WTC11 (cell line): ENCODE data around the gene MBP. TPM values are rescaled to one million over a fixed set of nuclear protein-coding genes. Genes with fewer than 3 reads are reported as not detected.

Source experiments
- ATAC-seq: fragments of 200-7000 bp; cut with Tn5 transposase; 2 replicates; pipeline ENCODE4 v1.10.0; 2021; ENCODE audit warnings: mild to moderate bottlenecking, moderate library complexity
- CTCF ChIA-PET: fragments of 300-600 bp; sonication (Branson Sonifier 250); formaldehyde crosslinking; loops from one replicate; lab custom pipeline; 2021; ENCODE audit warnings: antibody characterized with exemption; lab: Charles Lee
- POLR2A ChIA-PET: fragments of 350-600 bp; sonication (Branson Sonifier 250); formaldehyde crosslinking; loops from one replicate; lab custom pipeline; 2021; ENCODE audit warnings: antibody characterized with exemption; lab: Charles Lee
- DNase-seq: peaks from one replicate; pipeline ENCODE4 v3.0.0; 2021; ENCODE audit warnings: low spot score
- H3K27ac Mint-ChIP-seq: 2 replicates; pipeline ENCODE4 v1.8.0; 2021; ENCODE audit warnings: mixed read lengths
- H3K27me3 Mint-ChIP-seq: 2 replicates; pipeline ENCODE4 v1.8.0; 2021; ENCODE audit warnings: low read depth, mild to moderate bottlenecking, moderate library complexity, mixed read lengths
- H3K36me3 Mint-ChIP-seq: 2 replicates; pipeline ENCODE4 v1.8.0; 2021; ENCODE audit warnings: mixed read lengths
- H3K4me1 Mint-ChIP-seq: 2 replicates; pipeline ENCODE4 v1.8.0; 2022; ENCODE audit warnings: mixed read lengths
- H3K4me3 Mint-ChIP-seq: 2 replicates; pipeline ENCODE4 v1.8.0; 2021; ENCODE audit warnings: mild to moderate bottlenecking, moderate library complexity, mixed read lengths
- H3K9me3 Mint-ChIP-seq: 2 replicates; pipeline ENCODE4 v1.8.0; 2021; ENCODE audit warnings: mixed read lengths
- ATF6 ChIP-seq: sonication (generic); formaldehyde crosslinking; IDR thresholded peaks from 2 replicates; pipeline ENCODE4 v1.8.1; 2023; ENCODE audit warnings: mild to moderate bottlenecking, missing genetic modification reagents
- CBFB ChIP-seq: sonication (generic); formaldehyde crosslinking; IDR thresholded peaks from 2 replicates; pipeline ENCODE4 v1.8.1; 2022; ENCODE audit warnings: mild to moderate bottlenecking, low read depth, missing genetic modification reagents
- CREB1 ChIP-seq: sonication (generic); formaldehyde crosslinking; IDR thresholded peaks from 2 replicates; pipeline ENCODE4 v1.8.0; 2023; ENCODE audit warnings: mild to moderate bottlenecking, missing genetic modification reagents
- E2F1 ChIP-seq: sonication (generic); formaldehyde crosslinking; IDR thresholded peaks from 2 replicates; pipeline ENCODE4 v1.8.0; 2022; ENCODE audit warnings: mild to moderate bottlenecking, missing genetic modification reagents
- ETV6 ChIP-seq: sonication (generic); formaldehyde crosslinking; IDR thresholded peaks from 2 replicates; pipeline ENCODE4 v1.8.1; 2022; ENCODE audit warnings: mild to moderate bottlenecking, missing genetic modification reagents
- FOXK1 ChIP-seq: sonication (generic); formaldehyde crosslinking; IDR thresholded peaks from 2 replicates; pipeline ENCODE4 v1.8.0; 2022; ENCODE audit warnings: mild to moderate bottlenecking, moderate library complexity, missing genetic modification reagents
- FOXP1 ChIP-seq: sonication (generic); formaldehyde crosslinking; IDR thresholded peaks from 2 replicates; pipeline ENCODE4 v1.8.0; 2022; ENCODE audit warnings: missing genetic modification reagents, mild to moderate bottlenecking, moderate library complexity, borderline replicate concordance
- FOXP4 ChIP-seq: sonication (generic); formaldehyde crosslinking; IDR thresholded peaks from 2 replicates; pipeline ENCODE4 v1.8.0; 2022; ENCODE audit warnings: mild to moderate bottlenecking, missing genetic modification reagents
- IRF1 ChIP-seq: sonication (generic); formaldehyde crosslinking; IDR thresholded peaks from 2 replicates; pipeline ENCODE4 v1.8.0; 2023; ENCODE audit warnings: missing genetic modification reagents
- IRF2 ChIP-seq: sonication (generic); formaldehyde crosslinking; IDR thresholded peaks from 2 replicates; pipeline ENCODE4 v1.8.0; 2022; ENCODE audit warnings: low read depth, missing genetic modification reagents, borderline replicate concordance
- KAT7 ChIP-seq: sonication (generic); formaldehyde crosslinking; IDR thresholded peaks from 2 replicates; pipeline ENCODE4 v1.8.1; 2023; ENCODE audit warnings: missing genetic modification reagents, mild to moderate bottlenecking, borderline replicate concordance
- MYBL2 ChIP-seq: sonication (generic); formaldehyde crosslinking; IDR thresholded peaks from 2 replicates; pipeline ENCODE4 v1.8.1; 2023; ENCODE audit warnings: mild to moderate bottlenecking, moderate library complexity, missing genetic modification reagents
- NFE2L1 ChIP-seq: sonication (generic); formaldehyde crosslinking; IDR thresholded peaks from 2 replicates; pipeline ENCODE4 v1.8.1; 2023; ENCODE audit warnings: missing genetic modification reagents
- NFYB ChIP-seq: sonication (generic); formaldehyde crosslinking; conservative IDR thresholded peaks from 2 replicates; pipeline ENCODE4 v1.8.0; 2022; ENCODE audit warnings: low read depth, missing genetic modification reagents
- NR2C2 ChIP-seq: sonication (generic); formaldehyde crosslinking; IDR thresholded peaks from 2 replicates; pipeline ENCODE4 v1.8.0; 2022; ENCODE audit warnings: mild to moderate bottlenecking, missing genetic modification reagents
- OVOL2 ChIP-seq: fragments of 250-450 bp; sonication (Bioruptor Pico); IDR thresholded peaks from 2 replicates; pipeline ENCODE4 v1.9.0; 2021; ENCODE audit warnings: mild to moderate bottlenecking, borderline replicate concordance
- PRRX2 ChIP-seq: fragments of 250-450 bp; sonication (Bioruptor Pico); IDR thresholded peaks from 2 replicates; pipeline ENCODE4 v1.8.0; 2021; ENCODE audit warnings: mild to moderate bottlenecking
- RORB ChIP-seq: fragments of 250-450 bp; sonication (Bioruptor Pico); IDR thresholded peaks from 2 replicates; pipeline ENCODE4 v1.9.0; 2021; ENCODE audit warnings: mild to moderate bottlenecking
- SMAD4 ChIP-seq: sonication (generic); formaldehyde crosslinking; IDR thresholded peaks from 2 replicates; pipeline ENCODE4 v1.8.0; 2022; ENCODE audit warnings: mild to moderate bottlenecking, missing genetic modification reagents
- TEAD4 ChIP-seq: sonication (generic); formaldehyde crosslinking; IDR thresholded peaks from 2 replicates; pipeline ENCODE4 v1.8.0; 2022; ENCODE audit warnings: mild to moderate bottlenecking, missing genetic modification reagents
- ZNF423 ChIP-seq: fragments of 250-450 bp; sonication (Bioruptor Pico); IDR thresholded peaks from 2 replicates; pipeline ENCODE4 v2.1.2; 2022; ENCODE audit warnings: mild to moderate bottlenecking, moderate library complexity
- ZNF671 ChIP-seq: fragments of 250-450 bp; sonication (Bioruptor Pico); IDR thresholded peaks from 2 replicates; pipeline ENCODE4 v1.8.0; 2021; ENCODE audit warnings: mild to moderate bottlenecking
- total RNA-seq: library from RNA; stranded (reverse); gene quantifications from 3 replicates; pipeline ENCODE4 v1.2.3, GENCODE V29; 2021
- TF ChIP-seq, protein P1 (sequence below): sonication (generic); formaldehyde crosslinking; conservative IDR thresholded peaks from 2 replicates; pipeline ENCODE4 v1.8.1; 2022; ENCODE audit warnings: mild to moderate bottlenecking, missing genetic modification reagents
- TF ChIP-seq, protein P2 (sequence below): fragments of 250-450 bp; sonication (Bioruptor Pico); IDR thresholded peaks from 2 replicates; pipeline ENCODE4 v1.9.0; 2021; ENCODE audit warnings: moderate library complexity, mild to moderate bottlenecking, inconsistent platforms, borderline replicate concordance
- TF ChIP-seq, protein P3 (sequence below): sonication (generic); formaldehyde crosslinking; conservative IDR thresholded peaks from 2 replicates; pipeline ENCODE4 v1.8.1; 2023; ENCODE audit warnings: mild to moderate bottlenecking, low read depth, missing genetic modification reagents, moderate library complexity

Gene MBP
- total RNA-seq, 1 experiment from 2014 or later: 19.6 TPM

DNA sequence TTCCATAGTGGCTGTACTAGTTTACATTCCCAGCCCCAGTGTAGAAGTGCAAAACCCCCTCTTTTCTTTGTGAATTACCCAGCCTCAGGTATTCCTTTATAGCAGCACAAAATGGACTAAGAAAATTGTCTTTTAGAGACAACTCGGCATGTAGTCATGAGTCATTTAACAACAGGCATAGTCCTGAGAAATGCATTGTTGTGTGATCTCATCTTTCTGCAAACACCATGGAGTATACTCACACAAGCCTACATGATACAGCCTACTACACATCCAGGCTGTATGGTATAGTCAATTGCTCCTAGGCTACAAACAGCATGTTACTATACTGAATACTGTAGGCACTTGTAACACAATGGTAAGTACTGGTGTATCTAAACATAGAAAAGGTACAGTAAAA lies 44.4 kb upstream of the MBP start:
- no peaks in the 10 kb centered on the region for H3K4me1 Mint-ChIP-seq
- H3K27ac Mint-ChIP-seq: no peak overlapping the region
- no peaks in the 10 kb centered on the region for H3K36me3 Mint-ChIP-seq
- TF ChIP-seq IRF1: no peak
- no peak for TF ChIP-seq KAT7 (CRISPR knock-in tag)
- no peak for TF ChIP-seq PRRX2
- no peak for TF ChIP-seq ZNF423
- no peak for TF ChIP-seq MYBL2
- no peak for TF ChIP-seq NFYB (CRISPR knock-in tag)
- TF ChIP-seq E2F1: no peak
- no peak for TF ChIP-seq FOXP1 (CRISPR knock-in tag)
- TF ChIP-seq SMAD4 (CRISPR knock-in tag): no peak
- TF ChIP-seq NFE2L1: no peak
- TF ChIP-seq ZNF671 (CRISPR knock-in tag): no peak
- no peak for TF ChIP-seq ATF6 (CRISPR knock-in tag)
- TF ChIP-seq IRF2 (CRISPR knock-in tag): no peak
- no peak for TF ChIP-seq FOXP4 (CRISPR knock-in tag)
- no peak for TF ChIP-seq OVOL2 (CRISPR knock-in tag)
- no peaks in the 10 kb centered on the region for H3K27me3 Mint-ChIP-seq
- no peak for ATAC-seq
- DNase-seq: no peak
- no peak overlapping the region for H3K4me3 Mint-ChIP-seq
- H3K9me3 Mint-ChIP-seq: no peaks in the 10 kb centered on the region
- POLR2A ChIA-PET: no interaction called here
- CTCF ChIA-PET: no interaction called here

DNA sequence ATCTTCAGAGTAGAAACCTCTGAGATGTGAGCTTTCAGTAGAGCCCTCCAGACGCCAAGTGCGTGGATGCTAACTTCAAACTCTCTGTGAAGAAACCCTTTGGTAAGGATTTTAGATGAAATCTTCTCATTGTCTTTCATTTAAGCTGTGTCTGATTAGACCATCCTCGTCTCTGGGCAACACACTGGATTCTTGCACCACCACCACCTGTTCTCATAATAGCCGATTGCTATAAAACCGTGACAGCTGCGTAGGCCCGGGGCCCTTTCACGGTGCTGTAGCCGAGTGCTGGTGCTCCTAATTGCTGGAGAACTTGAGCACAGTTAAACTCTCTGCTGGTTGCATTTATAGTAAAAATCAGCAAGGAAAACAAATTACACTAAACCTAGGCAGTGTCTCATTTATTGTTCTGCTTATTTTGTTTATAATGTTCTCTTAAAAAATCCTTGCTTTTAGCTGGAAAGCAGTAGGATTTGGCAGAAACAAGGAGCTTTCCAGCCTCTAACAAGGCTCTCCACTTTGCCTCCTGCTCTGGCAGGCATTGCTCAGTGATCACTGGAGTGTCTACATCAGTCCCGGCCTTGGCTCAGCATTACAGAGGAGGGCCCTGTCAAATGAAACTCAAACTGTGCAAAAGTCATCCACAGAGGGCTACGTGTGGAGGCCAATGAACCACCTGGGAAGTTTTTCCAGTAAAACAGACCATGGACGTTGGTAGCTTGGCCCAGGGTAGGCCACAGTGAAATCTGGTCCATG lies 40.9 kb upstream of the MBP start:
- ATAC-seq (no peak), DNase-seq (no peak)
- Mint-ChIP-seq H3K4me1 (peaks cover 7% of the 10 kb centered on the region), H3K27me3 (no peaks in the 10 kb centered on the region), H3K4me3 (no peak overlapping the region), H3K27ac (no peak overlapping the region), H3K36me3 (no peaks in the 10 kb centered on the region), H3K9me3 (no peaks in the 10 kb centered on the region)
- CTCF ChIA-PET: no interaction called here
- POLR2A ChIA-PET: no interaction called here
- TF ChIP-seq, protein P1, sequence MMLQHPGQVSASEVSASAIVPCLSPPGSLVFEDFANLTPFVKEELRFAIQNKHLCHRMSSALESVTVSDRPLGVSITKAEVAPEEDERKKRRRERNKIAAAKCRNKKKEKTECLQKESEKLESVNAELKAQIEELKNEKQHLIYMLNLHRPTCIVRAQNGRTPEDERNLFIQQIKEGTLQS: no peak
- no peak for TF ChIP-seq CREB1 (CRISPR knock-in tag)

- CTCF ChIA-PET: no interaction called here
- Mint-ChIP-seq H3K27ac (no peak overlapping the region), H3K36me3 (no peaks in the 10 kb centered on the region), H3K4me3 (no peak overlapping the region), H3K4me1 (peaks cover 30% of the 10 kb centered on the region), H3K27me3 (no peaks in the 10 kb centered on the region), H3K9me3 (no peaks in the 10 kb centered on the region)
- POLR2A ChIA-PET: no interaction called here
- DNase-seq (no peak), ATAC-seq (no peak)
- TF ChIP-seq, protein P2, sequence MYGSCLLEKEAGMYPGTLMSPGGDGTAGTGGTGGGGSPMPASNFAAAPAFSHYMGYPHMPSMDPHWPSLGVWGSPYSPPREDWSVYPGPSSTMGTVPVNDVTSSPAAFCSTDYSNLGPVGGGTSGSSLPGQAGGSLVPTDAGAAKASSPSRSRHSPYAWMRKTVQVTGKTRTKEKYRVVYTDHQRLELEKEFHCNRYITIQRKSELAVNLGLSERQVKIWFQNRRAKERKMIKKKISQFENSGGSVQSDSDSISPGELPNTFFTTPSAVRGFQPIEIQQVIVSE (CRISPR knock-in tag): no peak
- TF ChIP-seq RORB (CRISPR knock-in tag) (no peak), FOXK1 (CRISPR knock-in tag) (no peak), ETV6 (no peak), NR2C2 (CRISPR knock-in tag) (no peak), TEAD4 (CRISPR knock-in tag) (no peak), CBFB (no peak)
- TF ChIP-seq, protein P3, sequence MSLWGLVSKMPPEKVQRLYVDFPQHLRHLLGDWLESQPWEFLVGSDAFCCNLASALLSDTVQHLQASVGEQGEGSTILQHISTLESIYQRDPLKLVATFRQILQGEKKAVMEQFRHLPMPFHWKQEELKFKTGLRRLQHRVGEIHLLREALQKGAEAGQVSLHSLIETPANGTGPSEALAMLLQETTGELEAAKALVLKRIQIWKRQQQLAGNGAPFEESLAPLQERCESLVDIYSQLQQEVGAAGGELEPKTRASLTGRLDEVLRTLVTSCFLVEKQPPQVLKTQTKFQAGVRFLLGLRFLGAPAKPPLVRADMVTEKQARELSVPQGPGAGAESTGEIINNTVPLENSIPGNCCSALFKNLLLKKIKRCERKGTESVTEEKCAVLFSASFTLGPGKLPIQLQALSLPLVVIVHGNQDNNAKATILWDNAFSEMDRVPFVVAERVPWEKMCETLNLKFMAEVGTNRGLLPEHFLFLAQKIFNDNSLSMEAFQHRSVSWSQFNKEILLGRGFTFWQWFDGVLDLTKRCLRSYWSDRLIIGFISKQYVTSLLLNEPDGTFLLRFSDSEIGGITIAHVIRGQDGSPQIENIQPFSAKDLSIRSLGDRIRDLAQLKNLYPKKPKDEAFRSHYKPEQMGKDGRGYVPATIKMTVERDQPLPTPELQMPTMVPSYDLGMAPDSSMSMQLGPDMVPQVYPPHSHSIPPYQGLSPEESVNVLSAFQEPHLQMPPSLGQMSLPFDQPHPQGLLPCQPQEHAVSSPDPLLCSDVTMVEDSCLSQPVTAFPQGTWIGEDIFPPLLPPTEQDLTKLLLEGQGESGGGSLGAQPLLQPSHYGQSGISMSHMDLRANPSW (CRISPR knock-in tag): no peak
These were observed 38.4 kb upstream of the MBP start for GRCh38 chr18:77170890-77171410.
